ENCODE data around the gene SMARCC2. TPM values are rescaled to one million over a fixed set of nuclear protein-coding genes. Genes with fewer than 3 reads are reported as not detected.

SMARCC2 gene
- 80.6 TPM for total RNA-seq

DNA sequence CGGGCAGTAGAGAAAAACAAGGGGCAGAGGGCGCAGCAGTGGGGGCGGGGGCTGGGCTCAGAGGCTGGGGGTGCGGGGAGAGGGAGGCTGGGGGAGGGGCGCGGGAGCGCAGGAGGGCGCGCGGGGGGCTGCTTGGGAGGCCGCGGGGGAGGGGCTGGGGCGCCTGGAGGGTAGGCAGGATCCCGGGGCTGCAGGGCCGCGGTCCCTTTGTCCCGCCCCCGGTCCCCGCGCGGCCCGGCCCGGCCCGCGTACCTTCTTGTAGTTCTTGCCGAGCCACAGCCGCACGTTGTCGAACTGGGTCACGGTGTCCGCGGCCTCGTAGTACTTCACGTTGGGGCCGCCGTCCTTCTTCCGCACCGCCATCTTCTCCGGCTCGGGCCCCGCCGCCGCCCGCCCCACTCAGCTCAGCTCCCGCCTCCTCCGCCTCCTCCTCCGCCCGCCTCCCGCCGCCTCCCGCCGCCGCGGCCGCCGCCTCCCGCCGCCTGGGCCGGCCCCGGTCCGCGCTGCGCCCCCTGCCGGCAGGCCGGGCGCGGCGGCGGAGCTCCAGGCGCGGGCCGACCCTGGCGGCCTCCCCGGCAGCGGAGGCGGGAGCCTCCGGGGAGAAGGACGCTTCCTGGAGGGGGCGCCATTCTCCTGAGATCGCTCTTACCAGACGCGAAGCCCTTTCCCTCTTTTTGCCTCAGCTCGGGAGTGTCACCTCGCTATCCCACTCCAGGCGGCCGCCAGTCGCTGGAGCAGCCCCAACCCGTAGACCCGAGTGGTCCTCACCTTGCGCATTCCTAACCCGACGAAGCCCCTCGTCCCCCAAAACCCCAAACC lies at the start of gene SMARCC2:
TSS of gene SMARCC2 (minus strand) at position 385 of the 819 bp plus-strand sequence. CDS start at position 363, 22 bp downstream.
- peak; percentile 73 for DNase-seq

DNA sequence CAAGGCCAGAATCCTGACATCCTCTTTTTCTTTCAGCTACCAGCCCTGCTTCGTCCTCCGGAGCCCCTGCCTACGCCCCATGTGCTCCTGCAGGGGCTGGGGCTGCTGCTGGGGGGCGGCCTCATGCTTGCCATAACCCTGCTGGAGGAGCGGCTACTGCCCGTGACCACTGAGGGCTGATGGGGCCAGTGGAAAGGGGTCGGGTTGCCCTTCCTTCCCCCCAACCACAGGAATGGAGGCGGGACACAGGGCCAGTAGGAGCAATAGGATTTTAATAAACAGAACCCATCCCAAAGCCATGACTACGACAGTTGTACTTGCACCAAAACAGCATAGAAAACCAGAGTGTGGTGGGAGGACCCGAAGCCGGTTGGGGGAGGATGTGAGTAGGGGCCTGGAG lies 48.3 kb upstream of the SMARCC2 start:
- no peak for DNase-seq

GRCh38 chr12:56236985-56237384 lies 47.7 kb upstream of the SMARCC2 start:
- DNase-seq: no peak

DNA sequence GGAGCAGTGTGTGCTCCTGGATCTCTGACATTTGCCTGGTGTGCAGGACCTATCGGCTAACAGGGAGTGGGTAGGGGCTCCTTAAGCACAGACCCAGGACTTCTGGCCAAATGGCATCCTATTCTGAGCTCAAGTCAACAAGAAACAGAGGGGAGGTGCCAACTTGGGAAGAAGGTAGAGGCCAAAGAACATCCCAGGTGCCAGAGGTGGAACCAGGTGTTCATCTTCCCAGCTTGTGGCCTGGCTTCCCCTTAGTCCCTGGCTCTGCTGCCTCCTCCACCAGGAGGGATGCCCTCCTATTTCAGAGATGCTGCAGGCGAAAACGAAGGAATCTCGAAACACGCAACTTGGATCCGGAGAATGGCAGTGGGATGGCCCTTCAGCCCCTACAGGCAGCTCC lies 46.8 kb upstream of the SMARCC2 start:
- DNase-seq: no peak

DNA sequence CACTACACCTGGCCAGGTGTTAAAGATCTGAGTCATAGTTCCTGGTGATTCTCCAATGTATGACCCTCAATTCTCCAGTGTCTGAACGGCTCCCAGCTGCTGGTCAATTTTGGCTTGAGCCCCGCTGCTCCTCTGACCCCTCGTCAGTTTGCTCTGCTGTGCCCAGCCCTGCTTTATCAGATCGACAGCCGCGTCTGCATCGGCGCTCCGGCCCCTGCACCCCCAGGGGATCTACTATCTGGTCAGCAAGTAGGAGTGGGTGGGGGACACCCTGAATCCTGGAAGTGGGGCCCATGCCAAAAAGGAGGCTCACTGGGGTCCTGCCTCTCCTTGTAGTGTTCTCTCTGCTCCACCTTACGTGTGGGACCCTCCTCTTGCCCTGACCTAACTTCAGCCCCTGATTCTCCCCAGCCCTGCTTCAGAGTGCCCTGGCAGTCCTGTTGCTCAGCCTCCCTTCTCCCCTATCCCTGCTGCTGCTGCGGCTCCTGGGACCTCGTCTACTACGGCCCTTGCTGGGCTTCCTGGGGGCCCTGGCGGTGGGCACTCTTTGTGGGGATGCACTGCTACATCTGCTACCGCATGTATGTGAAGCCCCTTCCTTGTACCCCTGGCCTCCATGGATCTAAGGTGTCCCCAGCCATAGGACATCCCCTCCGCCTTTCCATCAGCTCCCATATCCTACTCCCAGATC lies 45.6 kb upstream of the SMARCC2 start:
- DNase-seq: no peak

- no peak for DNase-seq
Measured at GRCh38 chr12:56231184-56231582, 41.9 kb upstream of the SMARCC2 start.

DNA sequence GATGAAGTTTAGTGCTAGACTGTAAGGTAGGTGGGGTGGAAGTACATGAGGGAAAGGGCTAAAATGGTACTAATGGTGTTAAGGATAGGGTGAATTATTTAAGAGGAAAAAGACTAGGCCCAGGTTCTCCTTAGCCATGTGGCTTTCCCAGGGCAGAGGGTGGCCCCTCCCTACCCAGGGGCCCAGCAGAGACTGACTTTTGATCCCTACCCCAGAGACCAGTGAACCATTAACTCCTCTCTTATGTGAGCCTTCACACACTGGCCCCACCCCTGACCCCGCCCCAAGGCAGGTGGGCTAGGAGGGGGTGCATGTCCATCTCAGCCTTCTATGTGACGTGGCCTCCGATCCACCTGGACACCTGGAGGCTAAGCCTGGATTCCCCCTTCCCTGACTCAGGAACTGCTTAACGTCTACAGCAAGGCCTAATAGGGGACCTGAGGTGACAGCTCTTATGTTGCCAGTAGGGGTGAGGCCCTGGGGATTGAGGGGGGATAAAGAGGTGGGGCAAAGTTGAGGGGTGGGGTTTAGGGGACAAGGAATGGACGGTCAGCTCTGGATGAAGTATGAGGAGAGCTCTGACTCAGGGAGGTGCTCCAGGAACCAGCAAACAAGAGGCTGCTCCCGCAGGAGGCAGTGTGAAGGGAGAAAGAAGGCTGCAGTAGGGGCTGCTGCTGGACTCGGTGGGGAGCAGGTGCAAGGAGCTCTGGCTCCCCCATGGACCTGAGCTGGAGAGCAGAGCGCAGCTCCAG lies 41.3 kb upstream of the SMARCC2 start:
- no peak for DNase-seq

DNA sequence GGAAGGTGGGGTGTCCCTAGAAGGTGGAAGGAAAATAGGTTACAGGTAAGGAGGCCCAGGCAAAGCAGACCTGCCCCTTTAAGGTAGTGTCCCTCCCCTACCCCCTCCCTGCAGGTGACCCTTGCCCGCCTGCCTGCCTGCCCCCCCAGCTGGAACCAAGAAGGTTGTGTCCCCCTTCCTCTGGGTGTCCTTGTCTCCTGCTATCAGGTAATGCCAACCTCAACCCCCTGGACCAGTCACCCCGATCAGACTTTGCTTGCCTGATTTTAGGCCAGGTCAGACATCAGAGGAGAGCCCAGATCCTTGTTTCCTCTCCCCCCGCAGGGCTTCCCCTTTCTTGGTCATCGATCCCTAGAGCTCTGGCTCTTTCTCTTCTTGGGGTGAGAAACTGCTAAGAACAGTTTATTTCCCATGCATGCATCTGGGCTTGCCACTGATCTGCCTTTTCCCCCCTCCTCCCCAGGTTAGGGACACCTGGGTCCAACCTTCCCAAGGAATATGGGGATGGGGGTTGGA lies 40.7 kb upstream of the SMARCC2 start, which contains the start of gene SLC39A5:
TSS of gene SLC39A5 (plus strand) at position 136 of the 516 bp plus-strand sequence. CDS start 1,224 bp downstream, outside the sequence.
- DNase-seq: no peak

GRCh38 chr12:56229082-56229481 lies 39.8 kb upstream of the SMARCC2 start:
- no peak for DNase-seq

GRCh38 chr12:56224954-56225353 lies 35.7 kb upstream of the SMARCC2 start:
- no peak for DNase-seq

GRCh38 chr12:56224102-56224701 lies 34.9 kb upstream of the SMARCC2 start, which contains the start of gene NABP2:
Gene NABP2 (plus strand): TSS chr12:56224342. CDS start chr12:56224857, 515 bp downstream.
- peak; percentile 97 for DNase-seq

- no peak for DNase-seq
Measured at GRCh38 chr12:56223571-56224101, 34.4 kb upstream of the SMARCC2 start.

- DNase-seq: no peak
Measured at GRCh38 chr12:56222531-56222895, 33.2 kb upstream of the SMARCC2 start.

- peak; percentile 96 for DNase-seq
Measured at GRCh38 chr12:56221757-56222530, 32.7 kb upstream of the SMARCC2 start, which contains the start of gene RNF41. Gene RNF41 (minus strand): TSS chr12:56221922. CDS start chr12:56214047, 7,875 bp downstream.

GRCh38 chr12:56221232-56221756 lies 32.0 kb upstream of the SMARCC2 start:
- no peak for DNase-seq

GRCh38 chr12:56220611-56221231 lies 31.4 kb upstream of the SMARCC2 start:
- no peak for DNase-seq

DNA sequence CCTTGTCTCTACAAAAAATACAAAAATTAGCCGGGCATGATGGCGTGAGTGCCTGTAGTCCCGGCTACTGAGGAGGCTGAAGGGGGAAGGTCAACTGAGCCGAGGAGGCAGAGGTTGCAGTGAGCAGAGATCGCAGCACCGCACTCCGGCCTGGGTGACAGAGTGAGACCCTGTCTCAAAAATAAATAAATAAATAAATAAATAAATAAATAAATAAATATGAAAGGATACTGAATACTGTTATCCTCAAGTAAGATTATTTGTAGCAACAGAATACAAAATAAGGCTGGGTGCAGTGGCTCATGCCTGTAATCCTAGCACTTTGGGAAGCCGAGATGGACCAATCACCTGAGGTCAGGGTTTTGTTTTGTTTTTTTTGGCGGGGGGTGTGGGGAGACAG lies 30.6 kb upstream of the SMARCC2 start:
- no peak for DNase-seq

DNA sequence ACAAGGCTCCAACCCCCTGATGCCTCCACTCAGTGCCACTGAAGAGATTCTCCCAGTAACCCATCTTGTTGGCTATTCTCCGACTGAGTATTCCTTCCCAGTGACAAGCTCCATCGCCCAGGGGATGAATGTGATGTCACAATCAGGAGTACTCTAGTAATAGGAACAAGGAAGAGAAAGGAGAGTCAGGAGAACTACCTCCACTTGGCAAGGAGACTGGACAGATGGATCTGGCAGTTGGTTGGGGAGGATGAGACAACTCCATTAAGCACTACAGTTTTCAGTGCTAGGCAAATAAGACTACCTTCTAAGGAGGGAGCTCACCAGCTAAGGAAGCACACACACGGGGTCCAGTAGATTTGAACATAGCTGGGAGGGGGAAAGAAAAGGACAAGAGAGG lies 27.2 kb upstream of the SMARCC2 start:
- no peak for DNase-seq

DNA sequence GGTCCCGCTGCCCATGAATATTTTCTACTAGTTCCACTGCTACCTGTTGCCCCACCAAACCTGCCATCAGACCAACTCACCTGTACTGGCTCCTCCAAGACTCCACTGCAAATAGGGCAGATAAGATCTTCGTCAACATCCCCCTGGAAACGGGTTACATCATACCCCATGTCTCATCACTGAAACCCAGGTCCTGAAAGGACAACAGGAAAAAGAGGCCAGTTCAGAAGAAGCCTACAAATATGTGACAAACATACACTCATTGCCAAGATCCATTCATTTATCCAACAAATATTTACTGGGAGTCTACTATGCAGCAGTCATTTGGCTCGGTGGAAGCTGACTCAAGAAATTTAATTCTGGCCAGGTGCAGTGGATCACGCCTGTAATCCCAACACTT lies 24.6 kb upstream of the SMARCC2 start:
- DNase-seq: no peak

DNA sequence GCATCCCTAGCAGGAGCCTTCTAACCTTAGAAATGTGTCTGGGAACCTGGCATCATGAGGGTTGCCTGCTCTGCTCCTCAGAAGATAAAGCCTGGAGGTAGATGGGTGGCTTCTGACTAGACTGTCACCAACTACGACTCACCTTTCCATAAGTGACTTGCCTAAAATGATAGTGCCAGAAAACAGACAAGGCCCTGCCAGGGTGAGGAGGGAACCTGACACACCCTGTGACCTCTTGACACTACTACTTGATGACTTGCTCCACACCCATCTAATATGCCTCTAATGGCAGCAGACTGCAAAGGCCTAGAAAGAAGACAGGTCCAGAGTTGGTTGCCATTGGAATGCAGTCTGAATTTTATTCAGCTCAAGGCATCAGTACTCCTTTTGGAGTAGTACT lies 23.1 kb upstream of the SMARCC2 start:
- no peak for DNase-seq
